ENCODE measurements around the gene LIPT2.

- no peak for TF ChIP-seq POLR2A (IDR thresholded peaks at IDR 0.05)
- no peak for TF ChIP-seq CTCF (IDR thresholded peaks at IDR 0.05)
These were observed 13.3 kb upstream of the LIPT2 start for GRCh38 chr11:74506823-74507222.
